IMR-90 (cell line): Measurements from ENCODE around the gene SORCS1. TPM values are rescaled to one million over a fixed set of nuclear protein-coding genes. Genes with fewer than 3 reads are reported as not detected.

Experiments used
- ATAC-seq: fragments of 200-7000 bp; cut with Tn5 transposase; 2 replicates; pipeline ENCODE4 v1.9.1; 2020; ENCODE audit warnings: low read depth, mild to moderate bottlenecking, moderate library complexity
- BruUV-seq: library from RNA; stranded (reverse); fragments of 400-500 nt; replicated peaks from 2 replicates; lab custom pipeline; 2021; lab: Mats Ljungman, UMichigan
- CTCF ChIA-PET: fragments of 300-600 bp; formaldehyde crosslinking; extraction: SDS; loops from one replicate; lab custom pipeline; 2021; ENCODE audit warnings: antibody characterized with exemption; lab: Yijun Ruan, JAX
- POLR2A ChIA-PET: fragments of 300-600 bp; sonication (Branson Sonifier 250); formaldehyde crosslinking; loops from one replicate; lab custom pipeline; 2022; ENCODE audit warnings: antibody characterized with exemption; ENCODE audit not compliant: unreplicated experiment; lab: Charles Lee
- DNase-seq: peaks from one replicate; pipeline ENCODE4 v3.0.0; 2013
- H2AFZ ChIP-seq: replicated peaks from 2 replicates; pipeline ENCODE3; 2013; ENCODE audit warnings: low read length, mild to moderate bottlenecking; ENCODE audit not compliant: poor library complexity
- H2AK5ac ChIP-seq: 2 replicates; pipeline ENCODE4 v1.6.1; 2013; ENCODE audit warnings: low read depth, low read length, inconsistent platforms
- H2AK9ac ChIP-seq: replicated peaks from 2 replicates; pipeline ENCODE3; 2013; ENCODE audit warnings: mild to moderate bottlenecking, low read depth, low read length, moderate library complexity; ENCODE audit not compliant: poor library complexity
- H2BK120ac ChIP-seq: 2 replicates; pipeline ENCODE4 v1.6.1; 2013; ENCODE audit warnings: low read depth, low read length, inconsistent platforms
- H2BK15ac ChIP-seq: 3 replicates; pipeline ENCODE4 v1.6.1; 2013; ENCODE audit warnings: low read depth, low read length, inconsistent platforms
- H2BK20ac ChIP-seq: 2 replicates; pipeline ENCODE4 v1.6.1; 2013; ENCODE audit warnings: low read depth, mild to moderate bottlenecking, inconsistent platforms, low read length, moderate library complexity
- H2BK5ac ChIP-seq: 2 replicates; pipeline ENCODE4 v1.6.1; 2013; ENCODE audit warnings: mild to moderate bottlenecking, low read depth, low read length, inconsistent platforms; ENCODE audit not compliant: poor library complexity, severe bottlenecking
- H3K14ac ChIP-seq: replicated peaks from 2 replicates; pipeline ENCODE4 v1.6.1; 2013; ENCODE audit warnings: low read depth, low read length, inconsistent platforms
- H3K18ac ChIP-seq: 2 replicates; pipeline ENCODE4 v1.6.1; 2013; ENCODE audit warnings: low read depth, low read length, control low read depth
- H3K23ac ChIP-seq: 2 replicates; pipeline ENCODE4 v1.6.1; 2013; ENCODE audit warnings: low read depth, low read length, inconsistent platforms
- H3K27ac ChIP-seq: 2 replicates; pipeline ENCODE4 v1.5.1; 2013; ENCODE audit warnings: mild to moderate bottlenecking, control low read depth, low read length; ENCODE audit not compliant: insufficient read depth
- H3K27me3 ChIP-seq: 2 replicates; pipeline ENCODE4 v1.6.1; 2013; ENCODE audit warnings: low read length; ENCODE audit not compliant: control insufficient read depth, insufficient read depth
- H3K36me3 ChIP-seq: 2 replicates; pipeline ENCODE4 v1.6.1; 2013; ENCODE audit warnings: low read length, mixed read lengths; ENCODE audit not compliant: control insufficient read depth, insufficient read depth
- H3K4ac ChIP-seq: 2 replicates; pipeline ENCODE4 v1.6.1; 2013; ENCODE audit warnings: low read depth, low read length, inconsistent platforms
- H3K4me1 ChIP-seq: 2 replicates; pipeline ENCODE4 v1.6.1; 2013; ENCODE audit warnings: low read length, mixed read lengths; ENCODE audit not compliant: control insufficient read depth, insufficient read depth
- H3K4me2 ChIP-seq: 2 replicates; pipeline ENCODE4 v1.6.1; 2013; ENCODE audit warnings: low read depth, mild to moderate bottlenecking, control low read depth, low read length, moderate library complexity
- H3K4me3 ChIP-seq: 2 replicates; pipeline ENCODE4 v1.5.1; 2013; ENCODE audit warnings: low read depth, mild to moderate bottlenecking, control low read depth, low read length, moderate library complexity; ENCODE audit not compliant: insufficient read depth
- H3K56ac ChIP-seq: 2 replicates; pipeline ENCODE4 v1.6.1; 2013; ENCODE audit warnings: low read length, inconsistent platforms; ENCODE audit not compliant: insufficient read depth; ENCODE audit errors: extremely low read depth
- H3K79me1 ChIP-seq, 2 experiments: 2 replicates each; pipeline ENCODE4 v1.6.1; 2013; ENCODE audit warnings: low read length in 2 of 2, inconsistent platforms in 1 of 2, low read depth in 1 of 2
- H3K9ac ChIP-seq: 2 replicates; pipeline ENCODE4 v1.6.1; 2013; ENCODE audit warnings: low read depth, low read length, control low read depth
- H3K9me1 ChIP-seq: 2 replicates; pipeline ENCODE4 v1.6.1; 2013; ENCODE audit warnings: low read length, inconsistent platforms; ENCODE audit not compliant: insufficient read depth
- H3K9me3 ChIP-seq: 2 replicates; pipeline ENCODE4 v1.6.1; 2013; ENCODE audit warnings: low read length; ENCODE audit not compliant: control insufficient read depth, insufficient read depth
- H4K20me1 ChIP-seq: 2 replicates; pipeline ENCODE4 v1.6.1; 2013; ENCODE audit warnings: low read length, inconsistent platforms; ENCODE audit not compliant: insufficient read depth
- H4K5ac ChIP-seq: 2 replicates; pipeline ENCODE4 v1.6.1; 2013; ENCODE audit warnings: mild to moderate bottlenecking, low read depth, low read length, control low read depth
- H4K8ac ChIP-seq, 2 experiments: 2 replicates each; pipeline ENCODE4 v1.6.1; 2013; ENCODE audit warnings: low read depth in 2 of 2, low read length in 2 of 2, control low read depth in 1 of 2, inconsistent platforms in 1 of 2
- H4K91ac ChIP-seq: 2 replicates; pipeline ENCODE4 v1.6.1; 2013; ENCODE audit warnings: low read depth, low read length, inconsistent platforms; ENCODE audit not compliant: insufficient read depth
- BHLHE40 ChIP-seq: fragments of 150-350 bp; IDR thresholded peaks from 2 replicates; pipeline ENCODE4 v1.6.1; 2016; ENCODE audit warnings: mild to moderate bottlenecking, low read depth, low read length
- CHD1 ChIP-seq: IDR thresholded peaks from 2 replicates; pipeline ENCODE4 v1.6.1; 2012; ENCODE audit warnings: low read depth, low read length, improper control_type of control experiment
- FOS ChIP-seq: fragments of 150-350 bp; IDR thresholded peaks from 2 replicates; pipeline ENCODE4 v1.6.1; 2016; ENCODE audit warnings: low read depth, low read length
- POLR2A ChIP-seq: IDR thresholded peaks from 2 replicates; pipeline ENCODE4 v1.6.1; 2012; ENCODE audit warnings: mild to moderate bottlenecking, low read depth, low read length
- RCOR1 ChIP-seq: IDR thresholded peaks from 2 replicates; pipeline ENCODE4 v1.6.1; 2012; ENCODE audit warnings: mild to moderate bottlenecking, low read length, improper control_type of control experiment; ENCODE audit not compliant: insufficient replicate concordance
- SMC3 ChIP-seq: fragments of 150-350 bp; IDR thresholded peaks from 2 replicates; pipeline ENCODE4 v1.6.1; 2016; ENCODE audit warnings: low read depth, mild to moderate bottlenecking, antibody characterized with exemption, low read length, moderate library complexity
- dilution Hi-C: fragments of 300-500 bp; cut with HindIII; formaldehyde crosslinking; loops from one replicate; pipeline ENCODE4 v1.14.3; 2018; ENCODE audit warnings: low sequenced_read_pairs; ENCODE audit not compliant: unreplicated experiment
- in situ Hi-C: fragments of 300-500 bp; cut with MboI; formaldehyde crosslinking; loops from 3 replicates; pipeline ENCODE4 v1.14.3; 2019; ENCODE audit warnings: low sequenced_read_pairs, inconsistent platforms, mixed read lengths
- intact Hi-C: fragments of 100-400 bp; cut with micrococcal nuclease; formaldehyde crosslinking; loops from 2 replicates; pipeline ENCODE4 v1.10.0; 2022
- polyA plus RNA-seq, 3 experiments: library from polyadenylated mRNA; depleted of rRNA; stranded (reverse); fragments of >200 nt; gene quantifications; 2 replicates each; pipeline ENCODE4 v1.2.3, GENCODE V29; 2012; ENCODE audit warnings: low replicate concordance in 1 of 3
- total RNA-seq: library from RNA; depleted of rRNA; stranded (reverse); fragments of >200 nt; gene quantifications from 2 replicates; pipeline ENCODE4 v1.2.3, GENCODE V29; 2012

SORCS1 gene
- total and polyA plus RNA-seq, 2 of the 4 experiments (the other 2 are of a cell fraction) = under 0.01 TPM; not detected in 1

- no peak overlapping the region for H2AFZ ChIP-seq
- no peak overlapping the region for H3K4ac ChIP-seq
- no peaks in the 10 kb centered on the region for H3K4me1 ChIP-seq
- POLR2A ChIA-PET = no interaction called here
- no peaks in the 10 kb centered on the region for H3K27me3 ChIP-seq
- H3K4me3 ChIP-seq = no peak overlapping the region
- H4K20me1 ChIP-seq = no peaks in the 10 kb centered on the region
- no peak overlapping the region for H2AK9ac ChIP-seq
- no peaks in the 10 kb centered on the region for H3K9me1 ChIP-seq
- DNase-seq = no peak
- in situ Hi-C loops = no loop called here
- dilution Hi-C loops = no loop called here
- intact Hi-C loops = no loop called here
- H3K4me2 ChIP-seq = no peak overlapping the region
- no peak overlapping the region for H3K23ac ChIP-seq
- no peak overlapping the region for H2BK120ac ChIP-seq
- no peaks in the 10 kb centered on the region for H3K36me3 ChIP-seq
- H3K79me1 ChIP-seq = no peaks in the 10 kb centered on the region
- no peak overlapping the region for H3K27ac ChIP-seq
- no peak overlapping the region for H3K9ac ChIP-seq
- no peak for ATAC-seq
- no peak overlapping the region for H3K56ac ChIP-seq
- no peak overlapping the region for H2BK15ac ChIP-seq
- no peak for TF ChIP-seq RCOR1
- TF ChIP-seq FOS = no peak
- TF ChIP-seq SMC3 = no peak
- TF ChIP-seq CHD1 = no peak
- no peak for TF ChIP-seq POLR2A
- no peak for TF ChIP-seq BHLHE40
- BruUV-seq = no TSS peak
- H3K18ac ChIP-seq = no peak overlapping the region
- H3K9me3 ChIP-seq = 0 out of 2 replicates have a peak, but pooled peaks cover 2% of the 10 kb centered on the region
- no peak overlapping the region for H4K91ac ChIP-seq
- CTCF ChIA-PET = no interaction called here
- H4K5ac ChIP-seq = no peak overlapping the region
- no peak overlapping the region for H2AK5ac ChIP-seq
- H2BK20ac ChIP-seq = no peak overlapping the region
- no peak overlapping the region for H4K8ac ChIP-seq
- H3K14ac ChIP-seq = no peak overlapping the region
- H2BK5ac ChIP-seq = no peak overlapping the region
Measured at GRCh38 chr10:106592396-106592795, 572.1 kb downstream of the SORCS1 start.
